K562 (cell line): ENCODE data around the gene MYO18A. TPM values are rescaled to one million over a fixed set of nuclear protein-coding genes. Genes with fewer than 3 reads are reported as not detected.
A peak's percentile ranks its signal among the peaks of the same experiment; 100 is the strongest.

Source experiments
- ARHGAP35 ChIP-seq: fragments of 450-650 bp; IDR thresholded peaks from 2 replicates; pipeline ENCODE4 v1.6.1; 2018; ENCODE audit not compliant: partially characterized antibody
- E2F5 ChIP-seq: sonication (generic); formaldehyde crosslinking; IDR thresholded peaks from 2 replicates; pipeline ENCODE4 v1.8.0; 2022; ENCODE audit warnings: mild to moderate bottlenecking, missing genetic modification reagents
- NR1H2 ChIP-seq: sonication (generic); formaldehyde crosslinking; IDR thresholded peaks from 2 replicates; pipeline ENCODE4 v1.4.0; 2020; ENCODE audit warnings: mild to moderate bottlenecking, missing genetic modification reagents
- POLR3G ChIP-seq: IDR thresholded peaks from 2 replicates; pipeline ENCODE4 v1.6.1; 2011; ENCODE audit not compliant: insufficient read length, insufficient replicate concordance; ENCODE audit errors: extremely low read depth
- REST ChIP-seq, 2 experiments: fragments of 450-650 bp; formaldehyde crosslinking in 1 of 2; IDR thresholded peaks; 2 replicates each; pipeline versions ENCODE4 v1.4.0 to v1.6.1; 2014 to 2020; ENCODE audit warnings: mild to moderate bottlenecking in 2 of 2, borderline replicate concordance in 1 of 2, low read depth in 1 of 2
- SFPQ ChIP-seq: fragments of 200-400 bp; formaldehyde crosslinking; IDR thresholded peaks from 2 replicates; pipeline ENCODE4 v1.6.1; 2017; ENCODE audit warnings: mild to moderate bottlenecking, low read depth, low read length, moderate library complexity
- TAF7 ChIP-seq: fragments of 450-650 bp; IDR thresholded peaks from 2 replicates; pipeline ENCODE4 v1.6.1; 2016; ENCODE audit warnings: missing genetic modification characterization, missing compliant biosample characterization
- XRCC5 ChIP-seq: fragments of 200-400 bp; formaldehyde crosslinking; IDR thresholded peaks from 2 replicates; pipeline ENCODE4 v1.6.1; 2017; ENCODE audit warnings: low read depth, mild to moderate bottlenecking, low read length
- ZBTB8A ChIP-seq: fragments of 450-650 bp; IDR thresholded peaks from 2 replicates; pipeline ENCODE4 v1.6.1; 2018; ENCODE audit warnings: mild to moderate bottlenecking, moderate library complexity; ENCODE audit not compliant: partially characterized antibody
- ZNF77 ChIP-seq: fragments of 250-450 bp; sonication (Bioruptor Pico); IDR thresholded peaks from 2 replicates; pipeline ENCODE4 v1.5.0; 2020
- polyA plus RNA-seq, 8 experiments: library from polyadenylated mRNA; depleted of rRNA in 4 of 8; stranded (reverse) in 5 of 8; unstranded in 3 of 8; fragments of >200 nt; fragmentation: Nextera tagmentation in 2 of 8; fragmentation: Illumina TruSeq in 1 of 8; extraction: Ambion mirVana in 2 of 8; extraction: Trizol in 1 of 8; gene quantifications; 2 replicates each; pipeline versions ENCODE4 v1.2.1 to v1.2.3, GENCODE V29; 2011 to 2014; ENCODE audit warnings: inconsistent platforms in 1 of 8, missing spikeins in 1 of 8
- total RNA-seq, 7 experiments: library from RNA; depleted of rRNA in 6 of 7; stranded (reverse); fragments of >200 nt in 6 of 7; fragmentation: Illumina TruSeq in 2 of 7; extraction: Trizol in 2 of 7; gene quantifications; 2 replicates each; pipeline versions ENCODE4 v1.2.1 to v1.2.3, GENCODE V29; 2011 to 2021; ENCODE audit warnings: low replicate concordance in 1 of 7
- TF ChIP-seq, protein P1 (sequence below): sonication (generic); formaldehyde crosslinking; IDR thresholded peaks from 2 replicates; pipeline ENCODE4 v1.4.0; 2020; ENCODE audit warnings: mild to moderate bottlenecking, missing genetic modification reagents
- TF ChIP-seq, protein P2 (sequence below): fragments of 200-800 bp; sonication (Bioruptor generic); IDR thresholded peaks from 2 replicates; pipeline ENCODE4 v1.6.1; 2017; ENCODE audit warnings: missing genetic modification characterization, missing compliant biosample characterization

The MYO18A gene
- total and polyA plus RNA-seq, 9 of the 15 experiments (the other 6 are each of a cell fraction or from before 2014, with no cell fraction given), result 2.5 to 65.4 (median 17.1) TPM

DNA sequence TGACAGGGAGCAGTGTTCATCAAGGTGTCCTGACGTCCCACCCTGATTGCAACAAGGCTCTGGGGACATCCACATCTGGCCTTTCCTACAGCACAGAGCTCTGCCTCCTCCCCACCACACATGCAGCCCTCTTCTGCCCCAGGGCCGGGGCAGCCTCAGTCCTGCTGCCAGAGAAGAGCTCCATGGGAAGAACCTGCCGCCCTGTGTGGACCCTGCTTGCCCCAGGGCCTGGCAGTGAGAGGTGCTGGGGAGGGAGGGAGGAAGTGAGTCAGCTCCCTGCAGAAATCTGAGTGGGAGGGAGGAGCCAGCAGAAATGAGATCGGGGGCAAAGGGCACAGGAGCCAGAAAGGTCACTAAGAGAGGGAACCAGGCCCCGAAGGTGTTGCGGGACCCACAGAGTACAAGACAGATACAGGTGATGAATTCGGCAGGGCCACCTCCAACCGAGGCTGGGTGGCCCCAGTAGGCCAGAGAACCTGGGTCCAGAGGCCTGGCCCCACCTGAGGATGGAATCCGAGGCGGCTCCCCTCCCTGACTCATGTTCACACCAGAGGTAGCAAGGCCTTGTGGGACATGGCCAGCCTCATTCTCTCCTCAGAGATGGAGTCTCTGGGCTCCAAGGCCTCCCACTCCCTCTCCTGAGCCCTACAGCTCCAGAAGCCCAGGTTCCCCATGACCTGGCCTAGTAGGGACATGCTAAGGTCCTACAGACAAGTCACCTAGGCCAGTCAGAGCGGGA lies 24.8 kb downstream of the MYO18A start (continued):
- no peak for TF ChIP-seq SFPQ
- no peak for TF ChIP-seq XRCC5
- TF ChIP-seq, protein P1, sequence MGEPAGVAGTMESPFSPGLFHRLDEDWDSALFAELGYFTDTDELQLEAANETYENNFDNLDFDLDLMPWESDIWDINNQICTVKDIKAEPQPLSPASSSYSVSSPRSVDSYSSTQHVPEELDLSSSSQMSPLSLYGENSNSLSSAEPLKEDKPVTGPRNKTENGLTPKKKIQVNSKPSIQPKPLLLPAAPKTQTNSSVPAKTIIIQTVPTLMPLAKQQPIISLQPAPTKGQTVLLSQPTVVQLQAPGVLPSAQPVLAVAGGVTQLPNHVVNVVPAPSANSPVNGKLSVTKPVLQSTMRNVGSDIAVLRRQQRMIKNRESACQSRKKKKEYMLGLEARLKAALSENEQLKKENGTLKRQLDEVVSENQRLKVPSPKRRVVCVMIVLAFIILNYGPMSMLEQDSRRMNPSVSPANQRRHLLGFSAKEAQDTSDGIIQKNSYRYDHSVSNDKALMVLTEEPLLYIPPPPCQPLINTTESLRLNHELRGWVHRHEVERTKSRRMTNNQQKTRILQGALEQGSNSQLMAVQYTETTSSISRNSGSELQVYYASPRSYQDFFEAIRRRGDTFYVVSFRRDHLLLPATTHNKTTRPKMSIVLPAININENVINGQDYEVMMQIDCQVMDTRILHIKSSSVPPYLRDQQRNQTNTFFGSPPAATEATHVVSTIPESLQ (CRISPR knock-in tag), result no peak
- TF ChIP-seq, protein P2, sequence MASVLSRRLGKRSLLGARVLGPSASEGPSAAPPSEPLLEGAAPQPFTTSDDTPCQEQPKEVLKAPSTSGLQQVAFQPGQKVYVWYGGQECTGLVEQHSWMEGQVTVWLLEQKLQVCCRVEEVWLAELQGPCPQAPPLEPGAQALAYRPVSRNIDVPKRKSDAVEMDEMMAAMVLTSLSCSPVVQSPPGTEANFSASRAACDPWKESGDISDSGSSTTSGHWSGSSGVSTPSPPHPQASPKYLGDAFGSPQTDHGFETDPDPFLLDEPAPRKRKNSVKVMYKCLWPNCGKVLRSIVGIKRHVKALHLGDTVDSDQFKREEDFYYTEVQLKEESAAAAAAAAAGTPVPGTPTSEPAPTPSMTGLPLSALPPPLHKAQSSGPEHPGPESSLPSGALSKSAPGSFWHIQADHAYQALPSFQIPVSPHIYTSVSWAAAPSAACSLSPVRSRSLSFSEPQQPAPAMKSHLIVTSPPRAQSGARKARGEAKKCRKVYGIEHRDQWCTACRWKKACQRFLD, result peak; percentile 44; the same call in 1 of the 2 replicates
- TF ChIP-seq NR1H2 (CRISPR knock-in tag), result no peak
- no peak for TF ChIP-seq REST (IDR thresholded peaks at IDR 0.05; ENCODE audit: borderline replicate concordance)
- TF ChIP-seq REST (CRISPR knock-in tag; IDR thresholded peaks at IDR 0.05; ENCODE audit: low read depth), result no peak
- TF ChIP-seq ZNF77 (CRISPR knock-in tag), result no peak
- TF ChIP-seq E2F5, result no peak
- no peak for TF ChIP-seq TAF7 (tag)
- TF ChIP-seq POLR3G, result no peak
- TF ChIP-seq ZBTB8A, result no peak
- TF ChIP-seq ARHGAP35, result no peak
